ENCODE data around the gene GCNT2. TPM values are rescaled to one million over a fixed set of nuclear protein-coding genes. Genes with fewer than 3 reads are reported as not detected.
"Not testable (repeated sequence)": the region's sequence is repeated elsewhere in the genome, so short reads cannot be mapped to it uniquely, and the experiment has no call there.

Gene GCNT2
- total RNA-seq, 6 donors from 2014 or later, result 18.7 to 97.4 (median 44.5) TPM

DNA sequence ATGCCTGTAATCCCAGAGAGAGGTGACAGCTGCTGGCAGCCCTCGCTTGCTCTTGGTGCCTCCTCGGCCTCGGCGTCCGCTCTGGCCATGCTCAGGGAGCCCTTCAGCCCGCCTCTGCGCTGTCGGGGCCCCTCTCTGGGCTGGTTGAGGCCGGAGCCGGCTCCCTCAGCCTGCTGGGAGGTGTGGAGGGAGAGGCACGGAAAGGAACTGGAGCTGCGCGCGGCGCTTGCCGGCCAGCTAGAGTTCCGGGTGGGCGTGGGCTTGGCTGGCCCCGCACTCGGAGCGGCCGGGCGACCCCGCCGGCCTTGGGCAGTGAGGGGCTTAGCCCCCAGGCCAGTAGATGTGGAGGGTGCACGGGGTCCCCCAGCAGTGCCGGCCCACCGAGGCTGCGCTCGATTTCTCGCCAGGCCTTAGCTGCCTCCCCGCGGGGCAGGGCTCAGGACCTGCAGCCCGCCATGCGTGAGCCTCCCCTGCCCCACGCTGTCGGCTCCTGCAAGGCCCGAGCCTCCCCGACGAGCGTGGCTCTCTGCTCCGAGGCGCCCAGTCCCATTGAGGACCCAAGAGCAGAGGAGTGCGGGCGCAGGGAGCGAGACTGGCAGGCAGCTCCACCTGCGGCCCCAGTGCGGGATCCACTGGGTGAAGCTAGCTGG lies 138.7 kb downstream of the GCNT2 start:
- ATAC-seq (ENCODE audit: low FRiP score in 2 of 2), result peak in 1 of 2 donors; percentile 46
- no peaks in the 10 kb centered on the region for H3K4me1 ChIP-seq
- no peak for TF ChIP-seq EP300 (IDR thresholded peaks at IDR 0.05)
- TF ChIP-seq, protein P1, sequence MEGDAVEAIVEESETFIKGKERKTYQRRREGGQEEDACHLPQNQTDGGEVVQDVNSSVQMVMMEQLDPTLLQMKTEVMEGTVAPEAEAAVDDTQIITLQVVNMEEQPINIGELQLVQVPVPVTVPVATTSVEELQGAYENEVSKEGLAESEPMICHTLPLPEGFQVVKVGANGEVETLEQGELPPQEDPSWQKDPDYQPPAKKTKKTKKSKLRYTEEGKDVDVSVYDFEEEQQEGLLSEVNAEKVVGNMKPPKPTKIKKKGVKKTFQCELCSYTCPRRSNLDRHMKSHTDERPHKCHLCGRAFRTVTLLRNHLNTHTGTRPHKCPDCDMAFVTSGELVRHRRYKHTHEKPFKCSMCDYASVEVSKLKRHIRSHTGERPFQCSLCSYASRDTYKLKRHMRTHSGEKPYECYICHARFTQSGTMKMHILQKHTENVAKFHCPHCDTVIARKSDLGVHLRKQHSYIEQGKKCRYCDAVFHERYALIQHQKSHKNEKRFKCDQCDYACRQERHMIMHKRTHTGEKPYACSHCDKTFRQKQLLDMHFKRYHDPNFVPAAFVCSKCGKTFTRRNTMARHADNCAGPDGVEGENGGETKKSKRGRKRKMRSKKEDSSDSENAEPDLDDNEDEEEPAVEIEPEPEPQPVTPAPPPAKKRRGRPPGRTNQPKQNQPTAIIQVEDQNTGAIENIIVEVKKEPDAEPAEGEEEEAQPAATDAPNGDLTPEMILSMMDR (IDR thresholded peaks at IDR 0.05), result no peak
- TF ChIP-seq POLR2A (IDR thresholded peaks at IDR 0.05), result peak in 1 of 4 donors; percentile 28
- TF ChIP-seq POLR2AphosphoS5 (IDR thresholded peaks at IDR 0.05), result no peak

DNA sequence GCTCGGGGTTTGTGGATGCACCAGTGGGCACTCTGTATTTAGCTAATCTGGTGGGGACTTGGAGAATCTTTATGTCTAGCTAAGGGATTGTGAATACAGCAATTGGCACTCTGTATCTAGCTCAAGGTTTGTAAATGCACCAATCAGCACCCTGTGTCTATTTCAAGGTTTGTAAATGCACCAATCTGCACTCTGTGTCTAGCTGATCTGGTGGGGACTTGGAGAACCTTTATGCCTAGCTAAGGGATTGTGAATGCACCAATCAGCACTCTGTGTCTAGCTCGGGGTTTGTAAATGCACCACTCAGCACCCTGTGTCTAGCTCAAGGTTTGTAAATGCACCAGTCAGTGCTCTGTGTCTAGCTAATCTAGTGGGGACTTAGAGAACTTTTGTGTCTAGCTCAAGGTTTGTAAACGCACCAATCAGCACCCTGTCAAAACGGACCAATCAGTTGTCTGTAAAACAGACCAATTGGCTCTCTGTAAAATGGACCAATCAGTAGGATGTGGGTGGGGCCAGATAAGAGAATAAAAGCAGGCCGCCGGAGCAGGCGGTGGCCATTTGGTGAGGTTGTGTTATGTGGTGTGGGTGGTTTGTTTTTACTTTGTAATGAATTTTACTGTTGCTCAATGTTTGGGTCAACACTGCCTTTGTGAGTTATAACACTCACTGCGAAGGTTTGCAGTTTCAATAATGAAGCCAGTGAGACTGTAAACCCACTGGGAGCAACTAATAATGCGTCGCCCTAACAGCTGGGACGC lies 139.5 kb downstream of the GCNT2 start:
- H3K9me3 ChIP-seq; DNase-seq; H3K27ac ChIP-seq; H3K27me3 ChIP-seq; H3K36me3 ChIP-seq; H3K4me1 ChIP-seq; ATAC-seq (ENCODE audit: low FRiP score in 2 of 2): not testable (repeated sequence)
- 95 to 97% methylated on average over 11 of the region's 11 CpGs for WGBS, 2 donors
- H3K4me3 ChIP-seq, result peak overlapping the region in 1 of 4 donors; percentile 48

More for the DNA sequence above, 138.7 kb downstream of the GCNT2 start:
- Histone ChIP-seq H3K36me3 (no peaks in the 10 kb centered on the region), H3K4me3 (peak overlapping the region in 3 of 4 donors; percentile 31 to 48 (median 32)), H3K9me3 (no peaks in the 10 kb centered on the region), H3K27me3 (no peaks in the 10 kb centered on the region), H3K27ac (peak overlapping the region in 1 of 4 donors; percentile 73)
- DNase-seq, result peak in 1 of 2 donors; percentile 84
- 91 to 92% methylated on average over 8 to 40 of the region's 48 CpGs for WGBS, 2 donors

DNA sequence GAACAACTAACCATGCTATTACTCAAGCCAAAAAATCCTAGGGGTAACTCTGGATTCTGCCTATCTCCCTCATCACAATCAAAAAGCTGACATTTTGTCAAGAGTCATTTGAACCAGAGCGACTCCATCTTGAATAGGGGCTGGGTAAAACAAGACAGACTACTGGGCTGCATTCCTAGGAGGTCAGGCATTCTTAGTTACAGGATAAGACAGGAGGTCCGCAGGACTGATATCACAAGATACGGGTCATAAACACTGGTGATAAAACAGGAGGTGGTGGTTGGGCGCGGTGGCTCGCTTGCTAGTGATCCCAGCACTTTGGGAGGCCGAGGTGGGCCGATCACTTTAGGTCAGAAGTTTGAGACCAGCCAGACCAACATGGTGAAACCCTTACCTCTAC lies 141.1 kb downstream of the GCNT2 start:
- no peaks in the 10 kb centered on the region for H3K36me3 ChIP-seq
- TF ChIP-seq, protein P1 (IDR thresholded peaks at IDR 0.05), result no peak
- TF ChIP-seq POLR2AphosphoS5 (IDR thresholded peaks at IDR 0.05) (no peak), EP300 (IDR thresholded peaks at IDR 0.05) (no peak), POLR2A (IDR thresholded peaks at IDR 0.05) (no peak)
- H3K4me3 ChIP-seq, result no peak overlapping the region
- ATAC-seq (ENCODE audit: low FRiP score in 2 of 2), result no peak
- H3K9me3 ChIP-seq, result no peaks in the 10 kb centered on the region
- no peaks in the 10 kb centered on the region for H3K27me3 ChIP-seq
- 92 to 95% methylated on average over 8 of the region's 8 CpGs for WGBS, 2 donors
- H3K27ac ChIP-seq, result no peak overlapping the region
- H3K4me1 ChIP-seq, result no peaks in the 10 kb centered on the region
- no peak for DNase-seq

DNA sequence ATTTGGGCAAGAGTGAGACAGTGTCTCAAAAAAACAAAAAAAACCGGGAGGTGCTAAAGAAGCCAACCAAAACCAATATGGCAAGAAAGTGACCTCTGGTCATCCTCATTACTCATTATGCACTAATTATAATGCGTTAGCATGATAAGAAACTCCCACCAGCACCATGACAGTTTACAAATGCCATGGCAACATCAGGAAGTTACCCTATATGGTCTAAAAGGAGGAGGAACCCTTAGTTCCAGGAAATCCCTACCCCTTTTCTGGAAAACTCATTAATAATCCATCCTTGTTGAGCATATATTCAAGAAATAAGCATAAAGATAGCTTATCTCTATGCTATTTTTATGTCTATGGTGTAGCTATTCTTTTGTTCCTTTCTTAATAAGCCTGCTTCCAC lies 141.6 kb downstream of the GCNT2 start:
- no peaks in the 10 kb centered on the region for H3K9me3 ChIP-seq
- TF ChIP-seq POLR2A (IDR thresholded peaks at IDR 0.05), result no peak
- TF ChIP-seq EP300 (IDR thresholded peaks at IDR 0.05), result no peak
- TF ChIP-seq, protein P1 (IDR thresholded peaks at IDR 0.05), result no peak
- no peak for TF ChIP-seq POLR2AphosphoS5 (IDR thresholded peaks at IDR 0.05)
- ATAC-seq (ENCODE audit: low FRiP score in 2 of 2) (no peak), DNase-seq (no peak)
- no peak overlapping the region for H3K27ac ChIP-seq
- no peaks in the 10 kb centered on the region for H3K36me3 ChIP-seq
- no peak overlapping the region for H3K4me3 ChIP-seq
- no peaks in the 10 kb centered on the region for H3K27me3 ChIP-seq
- 77 to 84% methylated on average over 2 of the region's 2 CpGs for WGBS, 2 donors
- no peaks in the 10 kb centered on the region for H3K4me1 ChIP-seq

DNA sequence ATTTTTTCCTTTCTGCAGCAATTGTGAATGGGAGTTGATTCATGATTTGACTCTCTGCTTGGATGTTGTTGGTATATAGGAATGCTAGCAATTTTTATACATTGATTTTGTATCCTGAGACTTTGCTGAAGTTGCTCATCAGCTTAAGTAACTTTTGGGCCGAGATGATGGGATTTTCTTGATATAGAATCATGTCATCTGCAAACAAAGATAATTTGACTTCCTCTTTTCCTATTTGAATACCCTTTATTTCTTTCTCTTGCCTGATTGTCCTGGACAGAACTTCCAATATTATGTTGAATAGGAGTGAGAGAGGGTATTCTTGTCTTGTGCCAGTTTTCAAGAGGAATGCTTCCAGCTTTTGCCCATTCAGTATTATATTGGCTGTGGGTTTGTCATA lies 144.4 kb downstream of the GCNT2 start:
- not testable (repeated sequence) for H3K4me1 ChIP-seq; H3K4me3 ChIP-seq; H3K27ac ChIP-seq; H3K36me3 ChIP-seq; ATAC-seq (ENCODE audit: low FRiP score in 2 of 2); H3K27me3 ChIP-seq; H3K9me3 ChIP-seq; DNase-seq
- WGBS, 2 donors, result 61 to 63% methylated on average over 1 of the region's 1 CpG

All from upper lobe of left lung (tissue), 6 donors.